Measurements from ENCODE around the gene AGAP2. TPM values are rescaled to one million over a fixed set of nuclear protein-coding genes. Genes with fewer than 3 reads are reported as not detected.
"Not testable (repeated sequence)": the region's sequence is repeated elsewhere in the genome, so short reads cannot be mapped to it uniquely, and the experiment has no call there.

The AGAP2 gene
- total RNA-seq, 1 donor from 2014 or later, result 33.4 TPM

DNA sequence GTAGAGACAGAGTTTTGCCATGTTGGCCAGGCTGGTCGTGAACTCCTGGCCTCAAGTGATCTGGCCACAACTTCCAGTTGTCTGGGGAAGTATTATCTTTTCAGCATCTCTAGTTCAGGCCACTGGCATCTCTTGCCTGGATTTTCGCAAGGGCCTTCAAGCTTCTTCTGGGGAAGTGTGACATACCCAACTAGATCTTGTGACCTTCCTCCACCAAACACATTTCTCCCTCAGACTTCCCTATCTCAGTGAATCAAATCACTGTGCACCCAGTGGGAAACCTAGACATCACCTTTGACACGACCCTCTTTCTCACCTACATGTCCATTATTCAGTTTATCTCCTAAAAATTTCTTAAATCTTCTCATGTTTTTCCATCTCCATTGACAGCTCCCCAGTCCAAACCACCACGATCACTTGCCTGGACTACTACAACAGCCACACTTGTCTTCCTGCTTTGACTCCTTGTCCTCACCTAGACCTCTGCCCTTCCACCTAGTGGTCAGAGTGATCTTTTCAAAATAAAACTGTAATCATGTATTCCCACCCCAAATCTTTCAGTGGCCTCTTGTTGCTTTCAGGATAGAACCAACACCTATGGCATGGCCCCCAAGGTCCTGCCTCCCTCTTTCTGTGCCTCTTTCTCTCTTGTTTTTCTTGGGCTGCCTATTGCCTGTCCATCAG lies 37.2 kb upstream of the AGAP2 start:
- H3K27me3 Mint-ChIP-seq (ENCODE audit: insufficient read depth), result no peaks in the 10 kb centered on the region
- H3K36me3 Mint-ChIP-seq (ENCODE audit: low read depth), result peaks cover 13% of the 10 kb centered on the region
- no peaks in the 10 kb centered on the region for H3K9me3 Mint-ChIP-seq
- H3K27ac Mint-ChIP-seq, result no peak overlapping the region
- no peak for DNase-seq (ENCODE audit: low spot score)
- no peak overlapping the region for H3K4me3 Mint-ChIP-seq
- intact Hi-C loops (cut with micrococcal nuclease), result no loop called here
- H3K4me1 Mint-ChIP-seq (ENCODE audit: low read depth), result peaks cover 41% of the 10 kb centered on the region

DNA sequence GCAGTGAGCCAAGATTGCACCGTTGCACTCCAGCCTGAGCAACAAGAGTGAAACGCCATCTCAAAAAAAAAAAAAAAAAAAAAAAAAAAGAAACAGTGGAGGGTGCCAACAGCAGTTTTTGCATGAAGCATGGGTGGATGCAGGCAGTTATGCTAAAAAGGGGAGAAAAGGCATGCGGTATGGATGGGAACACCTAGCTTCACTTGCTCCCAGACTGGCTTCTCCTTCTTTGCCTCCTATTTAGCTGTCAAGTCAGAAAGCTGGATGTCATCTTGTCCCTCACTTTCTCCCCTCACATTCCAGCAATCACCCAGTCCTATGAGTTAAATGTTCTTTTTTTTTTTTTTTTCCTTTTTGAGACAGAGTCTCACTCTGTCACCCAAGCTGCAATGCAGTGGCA lies 36.5 kb upstream of the AGAP2 start:
- DNase-seq (ENCODE audit: low spot score), result no peak
- Mint-ChIP-seq H3K4me3 (no peak overlapping the region), H3K36me3 (ENCODE audit: low read depth) (peaks cover 18% of the 10 kb centered on the region), H3K9me3 (no peaks in the 10 kb centered on the region), H3K27ac (no peak overlapping the region), H3K27me3 (ENCODE audit: insufficient read depth) (no peaks in the 10 kb centered on the region), H3K4me1 (ENCODE audit: low read depth) (peaks cover 41% of the 10 kb centered on the region)
- intact Hi-C loops (cut with micrococcal nuclease), result no loop called here

DNA sequence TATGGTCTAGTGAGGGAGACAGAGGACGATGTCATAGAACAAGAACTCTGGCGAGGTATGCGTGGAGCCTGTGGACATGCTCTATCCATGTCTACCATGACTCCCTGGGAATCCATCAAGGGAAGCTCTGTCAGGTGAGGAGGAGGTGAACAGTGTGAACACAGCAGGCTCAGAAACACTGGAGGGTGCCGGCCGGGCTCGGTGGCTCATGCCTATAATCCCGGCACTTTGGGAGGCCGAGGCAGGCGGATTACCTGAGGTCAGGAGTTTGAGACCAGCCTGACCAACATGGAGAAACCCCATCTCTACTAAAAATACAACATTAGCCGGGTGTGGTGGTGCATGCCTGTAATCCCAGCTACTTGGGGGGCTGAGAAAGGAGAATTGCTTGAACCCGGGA lies 36.1 kb upstream of the AGAP2 start:
- H3K27me3 Mint-ChIP-seq (ENCODE audit: insufficient read depth); DNase-seq (ENCODE audit: low spot score); H3K27ac Mint-ChIP-seq; H3K9me3 Mint-ChIP-seq; H3K4me3 Mint-ChIP-seq: not testable (repeated sequence)
- H3K36me3 Mint-ChIP-seq (ENCODE audit: low read depth), result peaks cover 22% of the 10 kb centered on the region
- intact Hi-C loops (cut with micrococcal nuclease), result loop anchor here (5.0 kb wide), 1 partner anchor 1823 kb away; the partner anchor contains the start of gene SLC16A7
- peaks cover 41% of the 10 kb centered on the region for H3K4me1 Mint-ChIP-seq (ENCODE audit: low read depth)

DNA sequence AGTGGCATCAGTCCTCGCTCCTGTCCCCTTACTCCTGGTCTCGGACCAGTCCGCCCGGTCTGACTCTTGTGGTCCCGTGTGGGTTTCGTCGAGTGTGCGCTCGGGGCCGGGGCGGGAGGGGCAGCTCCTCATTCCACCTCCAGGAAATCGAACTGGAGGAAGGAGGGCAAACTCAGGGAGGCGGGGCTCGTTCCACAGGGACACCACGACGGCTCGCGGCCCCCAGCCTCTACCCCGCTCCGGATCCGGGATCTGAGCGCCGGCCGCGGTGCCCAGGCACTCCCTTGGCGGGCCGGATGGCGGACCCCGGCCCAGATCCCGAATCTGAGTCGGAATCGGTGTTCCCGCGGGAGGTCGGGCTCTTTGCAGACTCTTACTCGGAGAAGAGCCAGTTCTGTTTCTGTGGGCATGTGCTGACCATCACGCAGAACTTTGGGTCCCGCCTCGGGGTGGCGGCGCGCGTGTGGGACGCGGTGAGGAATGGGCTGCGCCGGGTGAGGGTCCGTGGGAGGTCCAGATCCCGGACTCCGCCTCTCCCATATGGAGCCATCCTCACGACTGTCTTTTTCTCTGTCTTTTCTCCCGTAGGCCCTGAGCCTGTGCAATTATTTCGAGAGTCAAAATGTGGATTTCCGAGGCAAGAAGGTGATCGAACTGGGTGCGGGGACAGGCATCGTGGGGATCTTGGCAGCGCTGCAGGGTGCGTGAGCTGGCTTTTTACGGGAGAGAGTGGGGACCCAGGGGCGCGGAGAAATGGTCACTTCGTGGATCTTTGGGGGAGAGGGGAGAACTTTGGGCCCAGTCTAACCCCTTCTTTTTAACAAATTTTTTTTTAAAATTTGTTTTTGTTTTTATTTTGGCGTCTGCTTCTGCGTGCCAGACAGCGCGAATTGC lies 34.1 kb upstream of the AGAP2 start, which contains the start of gene EEF1AKMT3:
Gene EEF1AKMT3 (plus strand): TSS at position 186 of the 894 bp plus-strand sequence. CDS start 111 bp downstream, at position 297.
- Mint-ChIP-seq H3K4me3 (peak within 1 kb of the TSS; percentile 93), H3K36me3 (ENCODE audit: low read depth) (peaks cover 35% of the 10 kb centered on the region), H3K27ac (peak within 1 kb of the TSS; percentile 99), H3K9me3 (no peaks in the 10 kb centered on the region), H3K27me3 (ENCODE audit: insufficient read depth) (no peaks in the 10 kb centered on the region), H3K4me1 (ENCODE audit: low read depth) (peaks cover 37% of the 10 kb centered on the region)
- intact Hi-C loops (cut with micrococcal nuclease), result loop anchor here (1.0 to 5.0 kb wide), 7 partner anchors 10 to 1825 kb away; partner anchors contain the start of genes ATP23, CDK4, SLC16A7 and TSFM
- DNase-seq (ENCODE audit: low spot score), result peak; percentile 25

DNA sequence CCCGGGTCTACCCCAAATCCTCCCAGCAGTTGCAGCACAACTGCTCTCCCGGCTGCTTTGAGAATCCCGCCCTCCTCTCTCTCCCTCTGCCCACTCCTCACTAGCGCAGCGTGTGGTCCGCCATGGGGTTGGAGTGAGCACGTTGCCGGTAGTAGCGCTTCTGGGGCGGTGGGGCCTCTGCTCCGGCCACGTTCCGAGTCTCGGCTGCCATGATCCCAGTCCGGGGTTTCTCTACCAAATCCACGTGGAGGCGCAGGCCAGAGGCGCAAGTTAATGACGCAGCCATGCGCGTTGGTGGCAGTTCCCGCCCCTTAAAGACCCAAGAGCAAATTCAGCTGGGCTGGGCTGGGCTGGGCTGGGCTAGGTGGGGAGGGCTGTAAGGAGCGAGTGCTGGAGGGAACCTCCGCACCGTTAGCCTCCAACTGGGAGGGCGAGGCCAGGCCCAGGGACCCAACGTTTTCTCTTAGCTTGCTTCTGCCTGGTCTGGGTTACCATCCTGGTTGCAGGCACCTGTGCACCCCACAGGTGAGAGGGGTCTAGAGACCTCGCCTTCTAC lies 33.4 kb upstream of the AGAP2 start, which contains the start of gene METTL1:
Gene METTL1 (minus strand): TSS at position 233 of the 556 bp plus-strand sequence. CDS start 22 bp downstream, at position 211.
- H3K4me3 Mint-ChIP-seq, result peak within 1 kb of the TSS; percentile 93
- intact Hi-C loops (cut with micrococcal nuclease), result loop anchor here (1.0 to 5.0 kb wide), 7 partner anchors 10 to 1825 kb away; partner anchors contain the start of genes ATP23, CDK4, SLC16A7 and TSFM
- DNase-seq (ENCODE audit: low spot score), result peak; percentile 90
- H3K36me3 Mint-ChIP-seq (ENCODE audit: low read depth), result peaks cover 37% of the 10 kb centered on the region
- no peaks in the 10 kb centered on the region for H3K27me3 Mint-ChIP-seq (ENCODE audit: insufficient read depth)
- peak within 1 kb of the TSS; percentile 99 for H3K27ac Mint-ChIP-seq
- H3K9me3 Mint-ChIP-seq, result no peaks in the 10 kb centered on the region
- peaks cover 39% of the 10 kb centered on the region for H3K4me1 Mint-ChIP-seq (ENCODE audit: low read depth)

DNA sequence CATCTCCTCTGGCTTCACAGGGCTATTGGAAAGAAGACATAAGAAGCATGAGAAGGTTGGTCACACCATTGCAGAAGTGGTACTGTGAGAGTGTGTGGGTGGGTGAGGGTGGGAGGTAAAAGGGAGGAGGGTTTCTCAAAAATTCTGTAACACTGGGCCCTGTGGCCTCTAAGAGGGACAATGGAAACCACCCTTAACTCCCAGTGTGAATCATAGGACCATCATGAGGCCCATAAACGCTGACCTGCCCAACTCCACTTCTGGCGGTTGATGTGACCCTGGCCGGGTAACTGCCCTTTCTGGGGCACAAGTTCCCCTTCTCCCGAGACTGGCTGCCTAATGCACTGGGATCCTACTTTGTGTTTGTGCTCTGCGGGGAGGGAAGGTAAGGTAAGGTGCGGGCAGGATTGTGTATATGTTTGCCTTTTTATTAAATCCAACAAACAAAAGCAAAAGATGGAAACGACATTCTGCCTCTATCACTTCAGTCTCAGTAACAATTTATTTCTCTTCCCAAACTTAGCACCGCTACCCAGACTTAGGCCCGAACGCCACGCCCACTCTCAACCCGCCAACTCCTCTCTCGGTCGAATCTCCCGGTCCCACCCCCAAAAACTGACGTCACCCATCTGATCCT lies 32.8 kb upstream of the AGAP2 start:
- Mint-ChIP-seq H3K4me1 (ENCODE audit: low read depth) (peaks cover 45% of the 10 kb centered on the region), H3K27me3 (ENCODE audit: insufficient read depth) (peaks cover 3% of the 10 kb centered on the region), H3K27ac (peak overlapping the region; percentile 99), H3K9me3 (no peaks in the 10 kb centered on the region), H3K36me3 (ENCODE audit: low read depth) (peaks cover 37% of the 10 kb centered on the region), H3K4me3 (peak overlapping the region; percentile 93)
- intact Hi-C loops (cut with micrococcal nuclease), result loop anchor here (5.0 kb wide), 1 partner anchor 1826 kb away; the partner anchor contains the start of gene SLC16A7
- DNase-seq (ENCODE audit: low spot score), result peak; percentile 78

DNA sequence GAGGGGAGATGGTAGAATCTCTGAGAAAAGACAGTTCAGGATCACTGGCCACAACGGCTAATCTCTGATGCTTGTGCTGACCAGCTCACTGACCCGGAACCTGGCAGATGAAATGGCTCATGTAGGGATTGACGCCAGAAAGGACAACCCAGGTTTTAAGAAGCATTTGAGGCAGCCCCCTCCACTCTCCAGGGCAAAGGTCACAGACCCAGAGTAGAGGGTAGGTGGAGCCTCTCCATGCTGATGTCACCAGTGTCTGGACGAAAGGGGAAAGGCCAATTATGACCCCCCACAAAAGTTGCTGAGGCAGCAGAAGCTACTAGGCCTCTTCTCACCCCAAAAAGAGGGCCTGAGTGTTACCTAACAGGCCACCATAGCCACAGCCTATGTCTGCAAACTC lies 32.2 kb upstream of the AGAP2 start:
- Mint-ChIP-seq H3K27ac (peak overlapping the region; percentile 99), H3K9me3 (no peaks in the 10 kb centered on the region), H3K4me3 (peak overlapping the region; percentile 93), H3K4me1 (ENCODE audit: low read depth) (peaks cover 46% of the 10 kb centered on the region), H3K36me3 (ENCODE audit: low read depth) (peaks cover 35% of the 10 kb centered on the region), H3K27me3 (ENCODE audit: insufficient read depth) (peaks cover 5% of the 10 kb centered on the region)
- intact Hi-C loops (cut with micrococcal nuclease), result loop anchor here (5.0 kb wide), 1 partner anchor 1827 kb away; the partner anchor contains the start of gene SLC16A7
- no peak for DNase-seq (ENCODE audit: low spot score)

DNA sequence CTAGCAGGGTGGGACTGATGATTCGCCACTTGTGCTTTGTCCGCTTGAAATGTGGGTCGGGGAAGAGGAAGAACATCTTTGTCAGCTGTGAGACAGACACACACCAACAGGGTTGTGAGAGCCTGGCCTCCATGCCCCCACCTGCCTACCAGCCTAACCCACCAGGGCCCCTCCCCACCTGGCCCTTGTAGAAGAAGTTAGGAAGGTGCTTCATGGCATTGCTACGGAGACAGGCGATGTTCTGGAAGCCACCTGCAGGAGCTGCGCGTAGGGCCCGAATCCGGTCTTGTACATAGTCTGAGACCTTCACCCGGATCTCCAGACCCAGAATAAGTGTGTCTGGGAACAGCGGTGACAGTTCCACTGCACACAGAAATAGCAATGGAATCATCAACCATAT lies 31.1 kb upstream of the AGAP2 start:
- intact Hi-C loops (cut with micrococcal nuclease), result no loop called here
- Mint-ChIP-seq H3K4me1 (ENCODE audit: low read depth) (peaks cover 44% of the 10 kb centered on the region), H3K4me3 (peak overlapping the region; percentile 93), H3K9me3 (no peaks in the 10 kb centered on the region), H3K27ac (peak overlapping the region; percentile 1), H3K36me3 (ENCODE audit: low read depth) (peaks cover 36% of the 10 kb centered on the region), H3K27me3 (ENCODE audit: insufficient read depth) (peaks cover 5% of the 10 kb centered on the region)
- no peak for DNase-seq (ENCODE audit: low spot score)

DNA sequence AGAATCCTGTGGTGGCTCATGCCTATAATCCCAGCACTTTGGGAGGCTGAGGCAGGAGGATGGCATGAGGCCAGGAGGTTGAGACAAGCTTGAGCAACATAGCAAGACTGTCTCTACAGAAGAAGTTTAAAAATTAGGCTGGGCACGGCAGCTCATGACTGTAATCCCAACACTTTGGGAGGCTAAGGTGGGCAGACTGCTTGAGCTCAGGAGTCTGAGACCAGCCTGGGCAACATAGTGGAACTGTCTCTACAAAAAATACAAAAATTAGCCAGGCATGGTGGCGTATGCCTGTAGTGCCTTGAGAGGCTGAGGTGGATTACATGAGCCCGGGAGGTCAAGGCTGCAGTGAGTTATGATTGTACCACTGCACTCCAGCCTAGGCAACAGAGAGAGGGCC lies 29.3 kb upstream of the AGAP2 start:
- Mint-ChIP-seq H3K36me3 (ENCODE audit: low read depth) (peaks cover 49% of the 10 kb centered on the region), H3K4me3 (no peak overlapping the region), H3K27me3 (ENCODE audit: insufficient read depth) (peaks cover 5% of the 10 kb centered on the region), H3K27ac (no peak overlapping the region), H3K4me1 (ENCODE audit: low read depth) (peaks cover 50% of the 10 kb centered on the region), H3K9me3 (no peaks in the 10 kb centered on the region)
- DNase-seq (ENCODE audit: low spot score), result no peak
- intact Hi-C loops (cut with micrococcal nuclease), result no loop called here

DNA sequence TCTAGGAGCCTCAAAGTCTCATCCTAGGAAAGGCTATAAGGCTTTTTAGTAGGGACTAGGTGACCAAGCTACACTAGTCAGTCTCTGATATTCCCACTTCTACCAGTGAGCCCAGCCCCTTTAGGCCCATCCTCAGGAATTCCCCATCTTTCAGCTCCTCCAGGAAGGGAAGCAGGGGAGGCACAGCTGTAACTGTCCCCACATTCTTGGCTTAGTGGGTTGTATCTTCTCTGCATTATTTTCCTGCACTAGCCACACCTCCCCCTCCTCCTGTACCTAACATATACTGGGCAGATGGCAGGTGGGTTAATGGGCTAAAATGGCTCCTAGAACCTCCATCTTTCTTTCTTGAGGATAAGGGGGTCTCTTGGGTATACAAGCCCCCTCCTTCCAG lies 28.8 kb upstream of the AGAP2 start:
- Mint-ChIP-seq H3K9me3 (no peaks in the 10 kb centered on the region), H3K4me3 (peak overlapping the region; percentile 89), H3K27me3 (ENCODE audit: insufficient read depth) (peaks cover 5% of the 10 kb centered on the region), H3K27ac (no peak overlapping the region), H3K36me3 (ENCODE audit: low read depth) (peaks cover 49% of the 10 kb centered on the region), H3K4me1 (ENCODE audit: low read depth) (peaks cover 49% of the 10 kb centered on the region)
- intact Hi-C loops (cut with micrococcal nuclease), result no loop called here
- no peak for DNase-seq (ENCODE audit: low spot score)

DNA sequence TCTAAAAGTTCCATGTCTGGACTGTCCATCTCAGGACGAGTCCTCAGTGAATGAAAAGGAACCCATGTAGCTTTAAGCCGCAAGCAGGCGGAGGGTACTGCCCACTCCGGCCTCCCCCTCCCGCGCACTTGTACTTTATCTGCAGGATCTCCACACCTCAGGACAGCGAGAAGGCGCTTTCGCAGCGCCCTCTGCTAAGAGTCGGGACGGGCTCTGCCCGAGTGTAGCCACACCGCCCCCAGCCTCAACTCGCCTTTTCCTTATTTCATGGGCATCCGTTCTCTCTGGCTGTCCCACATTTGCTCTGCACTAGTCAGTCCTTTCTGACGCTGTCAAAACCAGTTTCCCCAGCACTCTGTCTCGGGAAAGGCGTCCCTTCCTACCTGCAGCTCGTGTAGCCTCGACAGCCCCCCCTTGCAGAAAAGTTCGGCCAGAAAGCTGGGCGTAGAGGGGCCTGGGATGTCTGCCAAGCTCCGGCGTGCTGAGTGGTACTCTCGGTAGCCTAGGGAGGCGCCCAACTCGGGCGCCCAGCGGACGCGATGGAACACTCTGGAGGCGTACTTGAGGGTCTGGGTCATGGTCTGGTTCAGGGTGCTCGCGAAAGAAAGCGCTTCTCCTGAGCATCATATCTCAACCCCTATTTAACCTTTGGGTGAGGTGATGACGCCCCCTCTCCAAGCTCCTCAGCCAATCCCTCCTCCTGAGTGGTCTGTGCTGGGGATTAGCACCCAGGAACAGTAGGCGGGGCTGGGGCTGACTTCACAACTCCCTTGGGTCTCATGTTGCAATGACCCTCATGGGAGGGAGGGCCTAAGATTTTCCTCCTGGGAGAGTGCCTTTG lies 28.1 kb upstream of the AGAP2 start, which contains the start of gene CYP27B1:
Gene CYP27B1 (minus strand): TSS at position 615 of the 841 bp plus-strand sequence. CDS start 37 bp downstream, at position 578.
- H3K27me3 Mint-ChIP-seq (ENCODE audit: insufficient read depth), result peaks cover 5% of the 10 kb centered on the region
- H3K9me3 Mint-ChIP-seq, result no peaks in the 10 kb centered on the region
- intact Hi-C loops (cut with micrococcal nuclease), result no loop called here
- no peak for DNase-seq (ENCODE audit: low spot score)
- H3K4me3 Mint-ChIP-seq, result peak within 1 kb of the TSS; percentile 89
- peaks cover 46% of the 10 kb centered on the region for H3K4me1 Mint-ChIP-seq (ENCODE audit: low read depth)
- H3K27ac Mint-ChIP-seq, result peak within 1 kb of the TSS; percentile 40
- peaks cover 47% of the 10 kb centered on the region for H3K36me3 Mint-ChIP-seq (ENCODE audit: low read depth)

Measured in activated T-helper 1 cell treated with anti-CD3 and anti-CD28 coated beads, Interleukin-12 subunit alpha, Interleukin-12 subunit beta, Interleukin-2, Interleukin-4 antibody, amounts not matched to agents 30 ng/mL and 10 ng/mL and 1 ng/mL, durations not matched to agents 14 hours and 24 hours and 36 hours (primary cell).